ENCODE measurements around the gene ZNF48.
A peak's percentile ranks its signal among the peaks of the same experiment; 100 is the strongest.

The ZNF48 gene

GRCh38 chr16:30395155-30395991, at the start of gene ZNF48:
Gene ZNF48 (plus strand): TSS chr16:30395420. CDS start chr16:30395795, 375 bp downstream.
- peaks cover 6 to 17% of the 10 kb centered on the region in 2 donors for H3K36me3 Mint-ChIP-seq
- no peaks in the 10 kb centered on the region for H3K27me3 Mint-ChIP-seq
- ATAC-seq (replicated peaks) (peak; percentile 83 to 87), DNase-seq (peak; percentile 69)
- peak within 1 kb of the TSS; percentile 99 for H3K27ac Mint-ChIP-seq
- H3K9me3 Mint-ChIP-seq: no peaks in the 10 kb centered on the region
- peak within 1 kb of the TSS; percentile 90 to 99 for H3K4me3 Mint-ChIP-seq
- peaks cover 21 to 46% of the 10 kb centered on the region in 2 donors for H3K4me1 Mint-ChIP-seq

GRCh38 chr16:30346286-30346685, 48.9 kb upstream of the ZNF48 start:
- no peak overlapping the region for H3K4me3 Mint-ChIP-seq
- no peak for DNase-seq
- H3K36me3 Mint-ChIP-seq: peaks cover 18 to 21% of the 10 kb centered on the region in 2 donors
- peaks cover 22 to 26% of the 10 kb centered on the region in 2 donors for H3K4me1 Mint-ChIP-seq
- ATAC-seq (replicated peaks): no peak
- no peaks in the 10 kb centered on the region for H3K9me3 Mint-ChIP-seq
- H3K27me3 Mint-ChIP-seq: no peaks in the 10 kb centered on the region
- H3K27ac Mint-ChIP-seq: no peak overlapping the region

GRCh38 chr16:30348113-30348512, 47.1 kb upstream of the ZNF48 start:
- peaks cover 23 to 38% of the 10 kb centered on the region in 2 donors for H3K36me3 Mint-ChIP-seq
- peaks cover 32 to 45% of the 10 kb centered on the region in 2 donors for H3K4me1 Mint-ChIP-seq
- H3K9me3 Mint-ChIP-seq: no peaks in the 10 kb centered on the region
- H3K27me3 Mint-ChIP-seq: no peaks in the 10 kb centered on the region
- no peak overlapping the region for H3K4me3 Mint-ChIP-seq
- peak overlapping the region; percentile 42 for H3K27ac Mint-ChIP-seq
- DNase-seq: no peak
- no peak for ATAC-seq (replicated peaks)

- H3K27ac Mint-ChIP-seq: peak overlapping the region; percentile 63
- ATAC-seq (replicated peaks): no peak
- H3K4me1 Mint-ChIP-seq: peaks cover 39 to 53% of the 10 kb centered on the region in 2 donors
- no peak overlapping the region for H3K4me3 Mint-ChIP-seq
- peaks cover 30 to 46% of the 10 kb centered on the region in 2 donors for H3K36me3 Mint-ChIP-seq
- H3K27me3 Mint-ChIP-seq: no peaks in the 10 kb centered on the region
- H3K9me3 Mint-ChIP-seq: no peaks in the 10 kb centered on the region
- DNase-seq: no peak
Observed at GRCh38 chr16:30348929-30349328, 46.3 kb upstream of the ZNF48 start.

- Mint-ChIP-seq H3K4me3 (peak overlapping the region; percentile 44 to 55), H3K36me3 (peaks cover 35 to 52% of the 10 kb centered on the region in 2 donors)
- peak; percentile 41 to 44 for ATAC-seq (replicated peaks)
Observed at GRCh38 chr16:30349675-30350074, 45.5 kb upstream of the ZNF48 start.

GRCh38 chr16:30350134-30350871, 44.9 kb upstream of the ZNF48 start:
- Mint-ChIP-seq H3K4me1 (peaks cover 50 to 67% of the 10 kb centered on the region in 2 donors), H3K27ac (peak overlapping the region; percentile 88), H3K36me3 (peaks cover 38 to 57% of the 10 kb centered on the region in 2 donors), H3K27me3 (no peaks in the 10 kb centered on the region), H3K9me3 (no peaks in the 10 kb centered on the region), H3K4me3 (peak overlapping the region; percentile 40 to 58)
- DNase-seq (peak; percentile 52), ATAC-seq (replicated peaks) (peak; percentile 73 to 74)

More at GRCh38 chr16:30349675-30350074, 45.5 kb upstream of the ZNF48 start:
- Mint-ChIP-seq H3K27me3 (no peaks in the 10 kb centered on the region), H3K27ac (peak overlapping the region; percentile 88), H3K4me1 (peaks cover 46 to 60% of the 10 kb centered on the region in 2 donors), H3K9me3 (no peaks in the 10 kb centered on the region)
- DNase-seq: no peak

GRCh38 chr16:30351001-30351441, 44.2 kb upstream of the ZNF48 start:
- H3K27me3 Mint-ChIP-seq: no peaks in the 10 kb centered on the region
- peak overlapping the region; percentile 40 to 58 for H3K4me3 Mint-ChIP-seq
- DNase-seq: no peak
- ATAC-seq (replicated peaks): no peak
- peaks cover 42 to 61% of the 10 kb centered on the region in 2 donors for H3K36me3 Mint-ChIP-seq
- no peaks in the 10 kb centered on the region for H3K9me3 Mint-ChIP-seq
- H3K4me1 Mint-ChIP-seq: peaks cover 54 to 74% of the 10 kb centered on the region in 2 donors
- peak overlapping the region; percentile 88 for H3K27ac Mint-ChIP-seq

GRCh38 chr16:30351586-30352419, 43.4 kb upstream of the ZNF48 start:
- H3K4me3 Mint-ChIP-seq: peak overlapping the region in 1 of 2 donors; percentile 18
- H3K9me3 Mint-ChIP-seq: no peaks in the 10 kb centered on the region
- H3K4me1 Mint-ChIP-seq: peaks cover 59 to 82% of the 10 kb centered on the region in 2 donors
- no peak for ATAC-seq (replicated peaks)
- H3K36me3 Mint-ChIP-seq: peaks cover 46 to 69% of the 10 kb centered on the region in 2 donors
- no peak for DNase-seq
- H3K27me3 Mint-ChIP-seq: no peaks in the 10 kb centered on the region
- H3K27ac Mint-ChIP-seq: peak overlapping the region; percentile 84

GRCh38 chr16:30352488-30353401, 42.5 kb upstream of the ZNF48 start:
- H3K27ac Mint-ChIP-seq: peak overlapping the region; percentile 84
- ATAC-seq (replicated peaks): no peak
- H3K36me3 Mint-ChIP-seq: peaks cover 51 to 78% of the 10 kb centered on the region in 2 donors
- H3K9me3 Mint-ChIP-seq: no peaks in the 10 kb centered on the region
- no peaks in the 10 kb centered on the region for H3K27me3 Mint-ChIP-seq
- peak overlapping the region in 1 of 2 donors; percentile 6 for H3K4me3 Mint-ChIP-seq
- peaks cover 63 to 89% of the 10 kb centered on the region in 2 donors for H3K4me1 Mint-ChIP-seq
- no peak for DNase-seq

- no peaks in the 10 kb centered on the region for H3K9me3 Mint-ChIP-seq
- H3K27me3 Mint-ChIP-seq: no peaks in the 10 kb centered on the region
- no peak for ATAC-seq (replicated peaks)
- H3K27ac Mint-ChIP-seq: peak overlapping the region; percentile 97
- H3K4me1 Mint-ChIP-seq: peaks cover 63 to 89% of the 10 kb centered on the region in 2 donors
- peaks cover 53 to 82% of the 10 kb centered on the region in 2 donors for H3K36me3 Mint-ChIP-seq
- H3K4me3 Mint-ChIP-seq: peak overlapping the region; percentile 95 to 97
- DNase-seq: no peak
Observed at GRCh38 chr16:30353438-30354129, 41.6 kb upstream of the ZNF48 start.

- Mint-ChIP-seq H3K36me3 (peaks cover 49 to 77% of the 10 kb centered on the region in 2 donors), H3K4me1 (peaks cover 58 to 80% of the 10 kb centered on the region in 2 donors)
- peak; percentile 40 to 41 for ATAC-seq (replicated peaks)
Observed at GRCh38 chr16:30354423-30355143, 40.6 kb upstream of the ZNF48 start.

More at GRCh38 chr16:30354423-30355143, 40.6 kb upstream of the ZNF48 start:
- no peaks in the 10 kb centered on the region for H3K27me3 Mint-ChIP-seq
- no peaks in the 10 kb centered on the region for H3K9me3 Mint-ChIP-seq
- no peak for DNase-seq
- H3K4me3 Mint-ChIP-seq: peak overlapping the region; percentile 95 to 97
- peak overlapping the region; percentile 97 for H3K27ac Mint-ChIP-seq
